HepG2 (cell line): Measurements from ENCODE around the gene TCF7L2. TPM values are rescaled to one million over a fixed set of nuclear protein-coding genes. Genes with fewer than 3 reads are reported as not detected.
A peak's percentile ranks its signal among the peaks of the same experiment; 100 is the strongest.

Experiments
- CREM ChIP-seq, 2 experiments: sonication (generic) in 1 of 2; formaldehyde crosslinking in 1 of 2; IDR thresholded peaks; 2 replicates each; pipeline versions ENCODE4 v1.4.0 to v1.6.1; 2016 to 2020; ENCODE audit warnings: antibody characterized with exemption in 1 of 2, mild to moderate bottlenecking in 1 of 2, missing genetic modification reagents in 1 of 2
- FOXC1 ChIP-seq: sonication (generic); formaldehyde crosslinking; IDR thresholded peaks from 2 replicates; pipeline ENCODE4 v1.8.0; 2022; ENCODE audit warnings: mild to moderate bottlenecking, missing genetic modification reagents, borderline replicate concordance
- KAT8 ChIP-seq: IDR thresholded peaks from 2 replicates; pipeline ENCODE4 v1.6.1; 2016; ENCODE audit warnings: missing genetic modification reagents, missing compliant biosample characterization
- MYC ChIP-seq: sonication (generic); formaldehyde crosslinking; IDR thresholded peaks from 2 replicates; pipeline ENCODE4 v1.9.0; 2021; ENCODE audit warnings: missing genetic modification reagents, borderline replicate concordance
- RXRB ChIP-seq: IDR thresholded peaks from 2 replicates; pipeline ENCODE4 v1.6.1; 2016; ENCODE audit warnings: borderline replicate concordance, missing genetic modification reagents, missing compliant biosample characterization
- SATB2 ChIP-seq: sonication (generic); formaldehyde crosslinking; IDR thresholded peaks from 2 replicates; pipeline ENCODE4 v1.5.0; 2020; ENCODE audit warnings: missing genetic modification reagents
- ZNF317 ChIP-seq: sonication (generic); formaldehyde crosslinking; IDR thresholded peaks from 2 replicates; pipeline ENCODE4 v1.5.0; 2020; ENCODE audit warnings: mild to moderate bottlenecking, missing genetic modification reagents
- ZNF326 ChIP-seq: sonication (generic); formaldehyde crosslinking; IDR thresholded peaks from 2 replicates; pipeline ENCODE4 v1.4.0; 2020; ENCODE audit warnings: missing genetic modification reagents, borderline replicate concordance
- ZNF354B ChIP-seq: sonication (generic); formaldehyde crosslinking; IDR thresholded peaks from 2 replicates; pipeline ENCODE4 v1.8.0; 2022; ENCODE audit warnings: mild to moderate bottlenecking, missing genetic modification reagents
- ZNF7 ChIP-seq: IDR thresholded peaks from 2 replicates; pipeline ENCODE4 v1.6.1; 2016; ENCODE audit warnings: missing biosample characterization, missing genetic modification reagents
- ZNF75D ChIP-seq: sonication (generic); formaldehyde crosslinking; IDR thresholded peaks from 2 replicates; pipeline ENCODE4 v1.8.1; 2023; ENCODE audit warnings: missing genetic modification reagents, mild to moderate bottlenecking, borderline replicate concordance
- polyA plus RNA-seq, 8 experiments: library from polyadenylated mRNA; depleted of rRNA in 3 of 8; stranded (reverse) in 7 of 8; unstranded in 1 of 8; fragments of >200 nt; fragmentation: Illumina TruSeq in 4 of 8; extraction: Trizol in 4 of 8; gene quantifications; 2 replicates each; pipeline versions ENCODE4 v1.2.1 to v1.2.3, GENCODE V29; 2011 to 2016; ENCODE audit warnings: low read depth in 4 of 8, missing spikeins in 1 of 8, mixed read lengths in 1 of 8; ENCODE audit not compliant: insufficient read depth in 1 of 8
- total RNA-seq, 5 experiments: library from RNA; depleted of rRNA; stranded (reverse); fragments of >200 nt; fragmentation: Illumina TruSeq; extraction: Trizol; gene quantifications; 2 replicates each; pipeline ENCODE4 v1.2.3, GENCODE V29; 2016; ENCODE audit warnings: low read depth in 1 of 5
- TF ChIP-seq, protein P1 (sequence below): sonication (generic); formaldehyde crosslinking; IDR thresholded peaks from 2 replicates; pipeline ENCODE4 v1.4.0; 2020; ENCODE audit warnings: missing genetic modification reagents
- TF ChIP-seq, protein P2 (sequence below): sonication (generic); formaldehyde crosslinking; IDR thresholded peaks from 2 replicates; pipeline ENCODE4 v1.4.0; 2020; ENCODE audit warnings: mild to moderate bottlenecking, missing genetic modification reagents
- TF ChIP-seq, protein P3 (sequence below): sonication (generic); formaldehyde crosslinking; IDR thresholded peaks from 2 replicates; pipeline ENCODE4 v1.4.0; 2020; ENCODE audit warnings: missing genetic modification reagents
- TF ChIP-seq, protein P4 (sequence below): sonication (generic); formaldehyde crosslinking; IDR thresholded peaks from 2 replicates; pipeline ENCODE4 v1.9.0; 2021; ENCODE audit warnings: missing genetic modification reagents, borderline replicate concordance

The TCF7L2 gene
- total and polyA plus RNA-seq, 2 of the 13 experiments (the other 11 are each of a cell fraction or from before 2014, with no cell fraction given) = 3.9 to 13.7 TPM

DNA sequence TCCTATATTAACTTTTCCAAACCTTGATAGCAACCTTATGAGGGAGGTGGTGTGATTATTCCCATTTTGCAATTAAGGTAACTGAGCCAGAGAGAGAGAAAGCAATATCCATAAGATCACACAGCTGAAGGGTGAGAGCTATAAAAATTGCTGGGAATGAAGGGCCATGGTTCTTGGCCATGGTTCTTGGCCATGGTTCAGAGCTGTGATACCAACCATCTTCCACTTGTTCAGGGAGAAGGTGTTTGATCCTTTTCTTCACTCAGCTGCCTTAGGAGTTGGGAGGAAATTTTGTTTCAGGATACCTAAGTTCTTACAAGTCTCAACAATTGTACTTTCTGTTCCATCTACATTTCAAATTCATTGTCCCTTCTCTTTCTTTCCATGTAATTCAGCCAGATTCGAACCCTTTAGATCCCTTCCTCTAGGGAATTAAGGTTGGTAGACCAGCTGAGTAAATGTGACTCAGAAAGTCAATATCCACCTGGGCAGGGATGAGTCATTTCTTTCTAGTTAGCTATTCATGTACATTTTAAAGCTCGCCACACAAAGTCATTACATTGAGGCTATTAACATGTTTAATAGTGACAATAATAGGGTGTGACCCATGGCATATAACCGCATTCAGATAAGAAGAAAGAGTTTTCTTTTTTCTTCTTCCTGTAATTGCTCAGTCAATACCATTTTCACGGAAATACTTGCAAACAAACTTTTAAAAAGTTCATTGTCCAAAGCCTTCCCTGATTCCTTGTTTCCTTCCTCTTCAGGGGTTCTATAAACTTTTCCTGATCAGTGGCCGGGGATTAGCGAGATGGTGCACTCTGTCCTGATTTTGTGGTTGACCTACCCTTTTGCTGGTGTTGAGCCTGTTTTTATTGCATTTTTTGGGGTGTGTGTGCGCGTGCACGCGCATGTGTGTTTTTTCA lies 143.4 kb downstream of the TCF7L2 start (continued):
- no peak for TF ChIP-seq MYC (CRISPR knock-in tag)
- 0 out of 2 replicates have a peak, but pooled peaks have one; percentile 44 for TF ChIP-seq ZNF317 (CRISPR knock-in tag)
- no peak for TF ChIP-seq ZNF75D (CRISPR knock-in tag)
- TF ChIP-seq ZNF326 (CRISPR knock-in tag) = no peak
- 0 out of 2 replicates have a peak, but pooled peaks have one; percentile 15 for TF ChIP-seq KAT8 (CRISPR knock-in tag)
- TF ChIP-seq, protein P1, sequence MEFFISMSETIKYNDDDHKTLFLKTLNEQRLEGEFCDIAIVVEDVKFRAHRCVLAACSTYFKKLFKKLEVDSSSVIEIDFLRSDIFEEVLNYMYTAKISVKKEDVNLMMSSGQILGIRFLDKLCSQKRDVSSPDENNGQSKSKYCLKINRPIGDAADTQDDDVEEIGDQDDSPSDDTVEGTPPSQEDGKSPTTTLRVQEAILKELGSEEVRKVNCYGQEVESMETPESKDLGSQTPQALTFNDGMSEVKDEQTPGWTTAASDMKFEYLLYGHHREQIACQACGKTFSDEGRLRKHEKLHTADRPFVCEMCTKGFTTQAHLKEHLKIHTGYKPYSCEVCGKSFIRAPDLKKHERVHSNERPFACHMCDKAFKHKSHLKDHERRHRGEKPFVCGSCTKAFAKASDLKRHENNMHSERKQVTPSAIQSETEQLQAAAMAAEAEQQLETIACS (CRISPR knock-in tag) = no peak
- peak; percentile 70; the same call in 1 of the 2 replicates for TF ChIP-seq RXRB
- no peak for TF ChIP-seq SATB2 (CRISPR knock-in tag)
- no peak for TF ChIP-seq FOXC1 (CRISPR knock-in tag)
- TF ChIP-seq, protein P2, sequence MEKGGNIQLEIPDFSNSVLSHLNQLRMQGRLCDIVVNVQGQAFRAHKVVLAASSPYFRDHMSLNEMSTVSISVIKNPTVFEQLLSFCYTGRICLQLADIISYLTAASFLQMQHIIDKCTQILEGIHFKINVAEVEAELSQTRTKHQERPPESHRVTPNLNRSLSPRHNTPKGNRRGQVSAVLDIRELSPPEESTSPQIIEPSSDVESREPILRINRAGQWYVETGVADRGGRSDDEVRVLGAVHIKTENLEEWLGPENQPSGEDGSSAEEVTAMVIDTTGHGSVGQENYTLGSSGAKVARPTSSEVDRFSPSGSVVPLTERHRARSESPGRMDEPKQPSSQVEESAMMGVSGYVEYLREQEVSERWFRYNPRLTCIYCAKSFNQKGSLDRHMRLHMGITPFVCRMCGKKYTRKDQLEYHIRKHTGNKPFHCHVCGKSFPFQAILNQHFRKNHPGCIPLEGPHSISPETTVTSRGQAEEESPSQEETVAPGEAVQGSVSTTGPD (CRISPR knock-in tag) = no peak
- no peak for TF ChIP-seq ZNF354B
- TF ChIP-seq CREM (IDR thresholded peaks at IDR 0.05) = peak; percentile 78
- TF ChIP-seq CREM (CRISPR knock-in tag; IDR thresholded peaks at IDR 0.05) = no peak
- TF ChIP-seq, protein P3, sequence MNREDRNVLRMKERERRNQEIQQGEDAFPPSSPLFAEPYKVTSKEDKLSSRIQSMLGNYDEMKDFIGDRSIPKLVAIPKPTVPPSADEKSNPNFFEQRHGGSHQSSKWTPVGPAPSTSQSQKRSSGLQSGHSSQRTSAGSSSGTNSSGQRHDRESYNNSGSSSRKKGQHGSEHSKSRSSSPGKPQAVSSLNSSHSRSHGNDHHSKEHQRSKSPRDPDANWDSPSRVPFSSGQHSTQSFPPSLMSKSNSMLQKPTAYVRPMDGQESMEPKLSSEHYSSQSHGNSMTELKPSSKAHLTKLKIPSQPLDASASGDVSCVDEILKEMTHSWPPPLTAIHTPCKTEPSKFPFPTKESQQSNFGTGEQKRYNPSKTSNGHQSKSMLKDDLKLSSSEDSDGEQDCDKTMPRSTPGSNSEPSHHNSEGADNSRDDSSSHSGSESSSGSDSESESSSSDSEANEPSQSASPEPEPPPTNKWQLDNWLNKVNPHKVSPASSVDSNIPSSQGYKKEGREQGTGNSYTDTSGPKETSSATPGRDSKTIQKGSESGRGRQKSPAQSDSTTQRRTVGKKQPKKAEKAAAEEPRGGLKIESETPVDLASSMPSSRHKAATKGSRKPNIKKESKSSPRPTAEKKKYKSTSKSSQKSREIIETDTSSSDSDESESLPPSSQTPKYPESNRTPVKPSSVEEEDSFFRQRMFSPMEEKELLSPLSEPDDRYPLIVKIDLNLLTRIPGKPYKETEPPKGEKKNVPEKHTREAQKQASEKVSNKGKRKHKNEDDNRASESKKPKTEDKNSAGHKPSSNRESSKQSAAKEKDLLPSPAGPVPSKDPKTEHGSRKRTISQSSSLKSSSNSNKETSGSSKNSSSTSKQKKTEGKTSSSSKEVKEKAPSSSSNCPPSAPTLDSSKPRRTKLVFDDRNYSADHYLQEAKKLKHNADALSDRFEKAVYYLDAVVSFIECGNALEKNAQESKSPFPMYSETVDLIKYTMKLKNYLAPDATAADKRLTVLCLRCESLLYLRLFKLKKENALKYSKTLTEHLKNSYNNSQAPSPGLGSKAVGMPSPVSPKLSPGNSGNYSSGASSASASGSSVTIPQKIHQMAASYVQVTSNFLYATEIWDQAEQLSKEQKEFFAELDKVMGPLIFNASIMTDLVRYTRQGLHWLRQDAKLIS (CRISPR knock-in tag) = no peak
- TF ChIP-seq, protein P4, sequence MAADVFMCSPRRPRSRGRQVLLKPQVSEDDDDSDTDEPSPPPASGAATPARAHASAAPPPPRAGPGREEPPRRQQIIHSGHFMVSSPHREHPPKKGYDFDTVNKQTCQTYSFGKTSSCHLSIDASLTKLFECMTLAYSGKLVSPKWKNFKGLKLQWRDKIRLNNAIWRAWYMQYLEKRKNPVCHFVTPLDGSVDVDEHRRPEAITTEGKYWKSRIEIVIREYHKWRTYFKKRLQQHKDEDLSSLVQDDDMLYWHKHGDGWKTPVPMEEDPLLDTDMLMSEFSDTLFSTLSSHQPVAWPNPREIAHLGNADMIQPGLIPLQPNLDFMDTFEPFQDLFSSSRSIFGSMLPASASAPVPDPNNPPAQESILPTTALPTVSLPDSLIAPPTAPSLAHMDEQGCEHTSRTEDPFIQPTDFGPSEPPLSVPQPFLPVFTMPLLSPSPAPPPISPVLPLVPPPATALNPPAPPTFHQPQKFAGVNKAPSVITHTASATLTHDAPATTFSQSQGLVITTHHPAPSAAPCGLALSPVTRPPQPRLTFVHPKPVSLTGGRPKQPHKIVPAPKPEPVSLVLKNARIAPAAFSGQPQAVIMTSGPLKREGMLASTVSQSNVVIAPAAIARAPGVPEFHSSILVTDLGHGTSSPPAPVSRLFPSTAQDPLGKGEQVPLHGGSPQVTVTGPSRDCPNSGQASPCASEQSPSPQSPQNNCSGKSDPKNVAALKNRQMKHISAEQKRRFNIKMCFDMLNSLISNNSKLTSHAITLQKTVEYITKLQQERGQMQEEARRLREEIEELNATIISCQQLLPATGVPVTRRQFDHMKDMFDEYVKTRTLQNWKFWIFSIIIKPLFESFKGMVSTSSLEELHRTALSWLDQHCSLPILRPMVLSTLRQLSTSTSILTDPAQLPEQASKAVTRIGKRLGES (CRISPR knock-in tag) = no peak
- TF ChIP-seq ZNF7 (CRISPR knock-in tag) = no peak
